ENCODE measurements around the gene IGDCC3. TPM values are rescaled to one million over a fixed set of nuclear protein-coding genes. Genes with fewer than 3 reads are reported as not detected.

IGDCC3 gene
- total RNA-seq, 3 donors from 2014 or later (not counting 1 experiment from before 2014, with no cell fraction given) = not detected

GRCh38 chr15:65343374-65343981, 34.3 kb downstream of the IGDCC3 start:
- TF ChIP-seq, protein P1, sequence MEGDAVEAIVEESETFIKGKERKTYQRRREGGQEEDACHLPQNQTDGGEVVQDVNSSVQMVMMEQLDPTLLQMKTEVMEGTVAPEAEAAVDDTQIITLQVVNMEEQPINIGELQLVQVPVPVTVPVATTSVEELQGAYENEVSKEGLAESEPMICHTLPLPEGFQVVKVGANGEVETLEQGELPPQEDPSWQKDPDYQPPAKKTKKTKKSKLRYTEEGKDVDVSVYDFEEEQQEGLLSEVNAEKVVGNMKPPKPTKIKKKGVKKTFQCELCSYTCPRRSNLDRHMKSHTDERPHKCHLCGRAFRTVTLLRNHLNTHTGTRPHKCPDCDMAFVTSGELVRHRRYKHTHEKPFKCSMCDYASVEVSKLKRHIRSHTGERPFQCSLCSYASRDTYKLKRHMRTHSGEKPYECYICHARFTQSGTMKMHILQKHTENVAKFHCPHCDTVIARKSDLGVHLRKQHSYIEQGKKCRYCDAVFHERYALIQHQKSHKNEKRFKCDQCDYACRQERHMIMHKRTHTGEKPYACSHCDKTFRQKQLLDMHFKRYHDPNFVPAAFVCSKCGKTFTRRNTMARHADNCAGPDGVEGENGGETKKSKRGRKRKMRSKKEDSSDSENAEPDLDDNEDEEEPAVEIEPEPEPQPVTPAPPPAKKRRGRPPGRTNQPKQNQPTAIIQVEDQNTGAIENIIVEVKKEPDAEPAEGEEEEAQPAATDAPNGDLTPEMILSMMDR (IDR thresholded peaks at IDR 0.05) = no peak
- Histone ChIP-seq H3K9me3 (ENCODE audit: control insufficient read depth, insufficient read depth, low read length) (no peaks in the 10 kb centered on the region), H3K4me1 (ENCODE audit: control insufficient read depth, insufficient read depth, low read length) (no peaks in the 10 kb centered on the region), H3K36me3 (ENCODE audit: control insufficient read depth, insufficient read depth, low read length) (no peaks in the 10 kb centered on the region), H3K27me3 (ENCODE audit: control insufficient read depth, insufficient read depth, low read length) (no peaks in the 10 kb centered on the region), H3K27ac (ENCODE audit: low read length) (no peak overlapping the region), H3K4me3 (ENCODE audit: low read length) (no peak overlapping the region)
- H3K36me3 Mint-ChIP-seq = no peaks in the 10 kb centered on the region
- no peak for DNase-seq
- 93% methylated on average over 9 of the region's 10 CpGs for WGBS (ENCODE audit: insufficient coverage)
- no peak overlapping the region for H3K4me3 Mint-ChIP-seq
- H3K27me3 Mint-ChIP-seq (ENCODE audit: low read depth in 2 of 2) = peaks cover 6 to 16% of the 10 kb centered on the region in 2 donors
- no peak overlapping the region for H3K27ac Mint-ChIP-seq
- ATAC-seq = no peak
- peaks cover 5% of the 10 kb centered on the region in 2 donors for H3K4me1 Mint-ChIP-seq
- no peaks in the 10 kb centered on the region for H3K9me3 Mint-ChIP-seq
- intact Hi-C loops (cut with micrococcal nuclease) = no loop called here

GRCh38 chr15:65342493-65342892, 35.3 kb downstream of the IGDCC3 start:
- DNase-seq = no peak
- H3K27me3 ChIP-seq (ENCODE audit: control insufficient read depth, insufficient read depth, low read length) = no peaks in the 10 kb centered on the region
- no peak for ATAC-seq
- WGBS (ENCODE audit: insufficient coverage) = 92% methylated on average over 9 of the region's 9 CpGs
- Mint-ChIP-seq H3K27ac (no peak overlapping the region), H3K4me3 (no peak overlapping the region), H3K9me3 (no peaks in the 10 kb centered on the region), H3K27me3 (ENCODE audit: low read depth in 2 of 2) (peaks cover 6 to 14% of the 10 kb centered on the region in 2 donors), H3K4me1 (peaks cover 5% of the 10 kb centered on the region in 2 donors), H3K36me3 (no peaks in the 10 kb centered on the region)
- H3K4me3 ChIP-seq (ENCODE audit: low read length) = no peak overlapping the region
- H3K36me3 ChIP-seq (ENCODE audit: control insufficient read depth, insufficient read depth, low read length) = no peaks in the 10 kb centered on the region
- no peaks in the 10 kb centered on the region for H3K9me3 ChIP-seq (ENCODE audit: control insufficient read depth, insufficient read depth, low read length)
- TF ChIP-seq, protein P1 (IDR thresholded peaks at IDR 0.05) = no peak
- no peak overlapping the region for H3K27ac ChIP-seq (ENCODE audit: low read length)
- no peaks in the 10 kb centered on the region for H3K4me1 ChIP-seq (ENCODE audit: control insufficient read depth, insufficient read depth, low read length)
- intact Hi-C loops (cut with micrococcal nuclease) = no loop called here

DNA sequence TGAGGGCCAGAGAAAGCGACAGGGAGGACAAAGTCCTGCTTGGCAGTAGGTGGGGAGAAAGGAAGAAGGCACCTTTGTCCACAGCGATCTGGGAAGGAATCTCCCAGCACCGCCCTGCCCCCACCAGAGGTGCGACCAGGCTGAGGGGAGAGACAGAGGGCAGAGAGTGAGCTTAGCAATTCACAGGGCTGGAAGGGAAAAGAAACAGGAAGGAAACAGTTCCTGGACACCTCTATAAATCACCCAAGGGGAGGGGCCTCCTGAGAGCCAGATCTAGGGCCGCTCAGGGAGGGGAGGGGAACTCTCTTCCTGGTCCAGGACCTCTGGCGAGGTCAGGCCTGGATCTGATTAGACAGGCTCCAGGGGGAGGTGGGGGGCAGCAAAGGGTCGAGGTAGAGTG, 37.9 kb downstream of the IGDCC3 start:
- H3K27me3 ChIP-seq (ENCODE audit: control insufficient read depth, insufficient read depth, low read length) = no peaks in the 10 kb centered on the region
- H3K36me3 ChIP-seq (ENCODE audit: control insufficient read depth, insufficient read depth, low read length) = no peaks in the 10 kb centered on the region
- no peaks in the 10 kb centered on the region for H3K9me3 Mint-ChIP-seq
- 18% methylated on average over 7 of the region's 7 CpGs for WGBS (ENCODE audit: insufficient coverage)
- H3K4me3 Mint-ChIP-seq = no peak overlapping the region
- no peaks in the 10 kb centered on the region for H3K36me3 Mint-ChIP-seq
- H3K9me3 ChIP-seq (ENCODE audit: control insufficient read depth, insufficient read depth, low read length) = no peaks in the 10 kb centered on the region
- intact Hi-C loops (cut with micrococcal nuclease) = no loop called here
- peaks cover 6 to 14% of the 10 kb centered on the region in 2 donors for H3K27me3 Mint-ChIP-seq (ENCODE audit: low read depth in 2 of 2)
- H3K4me3 ChIP-seq (ENCODE audit: low read length) = no peak overlapping the region
- H3K4me1 ChIP-seq (ENCODE audit: control insufficient read depth, insufficient read depth, low read length) = no peaks in the 10 kb centered on the region
- H3K4me1 Mint-ChIP-seq = peaks cover 5% of the 10 kb centered on the region in 2 donors
- TF ChIP-seq, protein P1 (IDR thresholded peaks at IDR 0.05) = no peak
- no peak overlapping the region for H3K27ac ChIP-seq (ENCODE audit: low read length)
- DNase-seq (no peak), ATAC-seq (no peak)
- no peak overlapping the region for H3K27ac Mint-ChIP-seq

DNA sequence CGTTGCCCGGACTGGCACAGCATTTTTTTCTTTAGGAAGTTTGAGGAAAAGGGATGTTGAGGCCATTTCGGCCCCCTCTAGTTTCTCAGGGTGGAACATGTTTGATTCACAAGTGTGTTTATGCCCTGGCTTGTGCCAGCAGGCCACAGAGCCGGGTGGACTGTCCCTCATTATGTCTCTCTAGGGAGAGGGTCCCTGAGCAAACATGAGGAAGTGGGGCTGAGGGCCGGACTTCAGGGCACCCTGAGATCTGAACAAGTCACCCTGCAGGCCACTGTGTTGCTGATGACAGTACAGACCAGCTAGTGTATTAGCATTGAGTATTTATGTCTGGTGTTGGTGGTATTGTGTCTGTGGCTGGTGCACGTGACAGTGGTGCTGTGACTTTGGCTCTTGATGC, 38.4 kb downstream of the IGDCC3 start:
- ATAC-seq (peak in 1 of 3 donors; percentile 38), DNase-seq (no peak)
- Mint-ChIP-seq H3K27me3 (ENCODE audit: low read depth in 2 of 2) (peaks cover 6 to 14% of the 10 kb centered on the region in 2 donors), H3K4me1 (peaks cover 5% of the 10 kb centered on the region in 2 donors), H3K27ac (no peak overlapping the region), H3K9me3 (no peaks in the 10 kb centered on the region), H3K36me3 (no peaks in the 10 kb centered on the region), H3K4me3 (no peak overlapping the region)
- TF ChIP-seq, protein P1 (IDR thresholded peaks at IDR 0.05) = no peak
- H3K36me3 ChIP-seq (ENCODE audit: control insufficient read depth, insufficient read depth, low read length) = no peaks in the 10 kb centered on the region
- H3K9me3 ChIP-seq (ENCODE audit: control insufficient read depth, insufficient read depth, low read length) = no peaks in the 10 kb centered on the region
- H3K27me3 ChIP-seq (ENCODE audit: control insufficient read depth, insufficient read depth, low read length) = no peaks in the 10 kb centered on the region
- H3K4me1 ChIP-seq (ENCODE audit: control insufficient read depth, insufficient read depth, low read length) = no peaks in the 10 kb centered on the region
- intact Hi-C loops (cut with micrococcal nuclease) = no loop called here
- 79% methylated on average over 6 of the region's 6 CpGs for WGBS (ENCODE audit: insufficient coverage)
- H3K4me3 ChIP-seq (ENCODE audit: low read length) = no peak overlapping the region
- H3K27ac ChIP-seq (ENCODE audit: low read length) = no peak overlapping the region

Data from natural killer cell (primary cell).